ENCODE data around the gene ITGAL. TPM values are rescaled to one million over a fixed set of nuclear protein-coding genes. Genes with fewer than 3 reads are reported as not detected.
"Not testable (repeated sequence)": the region's sequence is repeated elsewhere in the genome, so short reads cannot be mapped to it uniquely, and the experiment has no call there.

ITGAL gene
- polyA plus RNA-seq, 10 donors, result 1.5 to 8.7 (median 2.7) TPM

- peak in 2 of 3 donors; percentile 25 to 66 for DNase-seq
These were observed 19.3 kb downstream of the ITGAL start for GRCh38 chr16:30491744-30492308.

DNA sequence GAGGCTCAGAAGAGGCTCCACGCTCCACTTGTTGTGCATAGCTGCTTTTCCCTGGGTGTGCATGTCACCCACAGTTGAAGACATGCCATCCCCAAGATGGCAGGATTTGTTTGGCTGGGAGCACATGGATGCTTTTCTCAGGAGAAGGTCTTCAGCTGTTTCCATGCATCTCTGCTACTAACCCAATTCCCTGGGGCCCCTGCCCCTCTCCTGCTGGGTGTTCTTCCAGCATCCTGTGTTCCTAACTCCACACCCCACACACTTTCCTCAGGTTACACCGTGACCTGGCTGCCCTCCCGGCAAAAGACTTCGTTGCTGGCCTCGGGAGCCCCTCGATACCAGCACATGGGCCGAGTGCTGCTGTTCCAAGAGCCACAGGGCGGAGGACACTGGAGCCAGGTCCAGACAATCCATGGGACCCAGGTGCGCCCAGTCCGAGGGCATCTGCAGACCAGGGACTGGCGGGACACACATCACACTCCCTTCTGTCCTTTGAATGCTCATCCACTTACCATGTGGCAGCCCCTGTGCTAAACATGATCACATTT is 21.5 kb downstream of the ITGAL start:
- DNase-seq, result no peak

DNA sequence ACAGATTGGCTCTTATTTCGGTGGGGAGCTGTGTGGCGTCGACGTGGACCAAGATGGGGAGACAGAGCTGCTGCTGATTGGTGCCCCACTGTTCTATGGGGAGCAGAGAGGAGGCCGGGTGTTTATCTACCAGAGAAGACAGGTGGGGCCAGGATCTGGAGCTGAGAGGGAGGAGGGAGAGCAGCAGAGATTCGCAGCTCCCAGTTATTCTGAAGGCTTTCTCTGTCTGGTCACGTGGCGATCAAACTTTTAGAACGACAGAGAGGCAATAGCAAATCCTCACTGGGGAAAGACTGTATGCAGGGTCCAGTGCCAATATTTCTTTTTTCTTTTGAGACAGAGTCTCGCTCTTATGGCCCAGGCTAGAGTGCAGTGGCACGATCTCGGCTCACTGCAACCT is 22.2 kb downstream of the ITGAL start:
- DNase-seq, result no peak

GRCh38 chr16:30499284-30499683 is 26.7 kb downstream of the ITGAL start:
- DNase-seq, result no peak

GRCh38 chr16:30503403-30504296 is 31.1 kb downstream of the ITGAL start:
- DNase-seq, result no peak

GRCh38 chr16:30509081-30509765 is 36.7 kb downstream of the ITGAL start:
- no peak for DNase-seq

DNA sequence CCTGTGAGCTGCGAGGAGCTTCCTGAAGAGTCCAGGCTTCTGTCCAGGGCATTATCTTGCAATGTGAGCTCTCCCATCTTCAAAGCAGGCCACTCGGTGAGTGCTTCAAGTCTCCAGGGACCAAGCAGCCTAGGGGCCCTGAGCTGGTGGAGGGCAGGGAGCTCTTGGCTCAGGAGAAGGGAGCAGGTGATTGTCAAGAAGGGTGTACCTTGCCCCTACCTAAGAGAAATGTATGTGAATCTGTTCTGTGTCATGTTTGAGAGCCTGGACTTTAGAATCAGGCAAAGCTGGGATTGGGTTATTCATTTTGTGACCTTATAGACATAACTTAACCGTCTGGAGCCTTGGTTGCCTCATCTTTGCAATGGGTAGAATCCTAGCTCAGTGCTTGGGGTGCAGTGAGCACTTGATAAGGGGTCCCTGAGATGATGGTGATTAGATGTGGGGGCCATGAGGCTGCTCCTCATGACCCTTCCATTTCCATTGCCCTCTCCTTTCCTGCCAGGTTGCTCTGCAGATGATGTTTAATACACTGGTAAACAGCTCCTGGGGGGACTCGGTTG is 37.9 kb downstream of the ITGAL start:
- DNase-seq, result no peak

DNA sequence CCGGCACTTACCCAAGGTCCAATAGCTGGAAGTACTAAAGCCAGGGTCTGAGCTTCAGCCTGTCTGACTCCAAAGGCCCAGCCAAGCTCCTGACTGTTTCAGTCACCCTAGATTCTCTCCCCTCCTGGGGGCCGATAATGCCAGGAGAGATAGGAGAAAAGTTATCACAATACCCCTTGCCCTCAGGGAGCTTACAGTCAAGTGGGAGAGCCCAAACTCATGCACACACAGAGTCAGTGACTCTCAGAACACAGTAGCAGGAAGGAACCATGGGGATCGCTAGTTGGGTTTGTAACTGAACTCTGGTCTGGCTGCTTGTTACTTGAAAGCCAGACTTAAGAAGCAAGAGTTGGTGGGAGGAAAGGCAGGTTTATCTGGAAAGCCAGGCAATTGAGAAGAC is 39.0 kb downstream of the ITGAL start:
- no peak for DNase-seq

DNA sequence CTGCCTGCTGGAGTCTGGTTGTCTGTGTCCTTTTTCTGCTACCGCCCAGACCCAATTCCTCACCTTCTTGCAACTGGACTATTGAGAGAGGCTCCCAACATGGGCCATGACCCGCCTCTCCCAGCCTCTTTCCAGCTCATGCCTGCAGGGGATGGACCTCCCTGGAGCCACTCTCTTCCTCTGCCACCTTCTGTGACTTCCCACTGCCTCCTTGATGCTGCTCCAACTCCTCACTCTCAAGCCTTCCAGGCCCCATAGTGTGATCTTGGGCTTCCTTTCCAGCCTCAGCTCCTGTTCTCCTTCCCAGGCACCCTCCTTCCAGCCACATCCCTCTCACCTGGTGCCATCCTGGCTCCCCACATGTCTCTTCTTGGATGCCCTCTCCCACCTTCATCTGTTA is 42.7 kb downstream of the ITGAL start:
- DNase-seq, result no peak

DNA sequence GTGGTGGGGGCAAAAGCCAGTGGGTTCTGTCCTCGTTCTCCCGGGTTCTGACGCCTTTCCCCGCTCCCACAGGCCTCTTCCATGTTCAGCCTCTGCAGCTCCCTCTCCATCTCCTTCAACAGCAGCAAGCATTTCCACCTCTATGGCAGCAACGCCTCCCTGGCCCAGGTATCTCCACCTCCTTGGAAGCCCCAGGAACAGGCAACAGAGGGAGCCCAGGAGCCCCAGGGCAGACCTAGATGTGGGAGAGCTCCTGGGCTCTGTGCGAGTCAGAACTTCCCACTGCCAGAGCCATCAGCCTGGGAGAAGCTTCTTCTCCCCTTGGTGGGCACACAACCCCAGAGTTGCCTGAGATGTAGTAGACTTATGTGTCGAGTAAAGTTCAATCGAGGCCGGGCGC is 46.0 kb downstream of the ITGAL start:
- DNase-seq, result no peak

DNA sequence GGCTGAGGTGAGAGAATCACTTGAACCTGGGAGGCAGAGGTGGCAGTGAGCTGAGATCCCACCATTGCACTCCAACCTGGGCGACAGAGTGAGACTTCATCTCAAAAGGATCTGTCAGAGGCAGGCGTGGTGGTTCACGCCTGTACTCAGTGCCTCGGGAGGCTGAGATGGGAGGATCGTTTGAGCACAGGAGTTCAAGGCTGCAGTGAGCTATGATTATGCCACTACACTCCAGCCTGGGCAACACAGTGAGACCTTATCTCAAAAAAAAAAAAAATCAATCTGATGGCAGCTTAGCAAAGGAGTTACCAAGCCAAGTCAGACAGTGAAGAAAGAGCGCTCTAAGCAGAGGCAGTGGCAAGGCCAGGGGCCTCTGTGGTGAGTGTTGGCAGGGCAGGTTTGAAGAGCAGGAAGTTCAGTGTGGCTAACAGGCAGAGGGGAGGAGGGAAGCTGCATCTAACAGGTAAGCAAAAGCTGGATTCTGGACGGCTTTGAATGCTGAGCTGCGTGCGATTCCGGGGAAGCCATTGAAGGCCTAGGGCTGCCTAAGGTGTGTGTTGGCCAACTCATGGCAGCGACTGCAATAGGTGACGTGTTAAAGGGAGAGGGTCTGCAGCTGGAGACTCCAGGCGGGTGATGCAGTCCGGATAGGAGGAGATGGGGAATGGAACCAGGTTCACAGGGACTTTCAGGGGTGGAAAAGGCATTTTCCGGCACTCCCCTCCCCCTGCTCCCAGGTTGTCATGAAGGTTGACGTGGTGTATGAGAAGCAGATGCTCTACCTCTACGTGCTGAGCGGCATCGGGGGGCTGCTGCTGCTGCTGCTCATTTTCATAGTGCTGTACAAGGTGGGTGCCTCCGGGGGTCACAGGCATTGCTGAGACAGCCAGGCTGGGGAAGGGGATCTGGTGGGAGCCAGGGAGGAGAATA is 46.8 kb downstream of the ITGAL start:
- no peak for DNase-seq

DNA sequence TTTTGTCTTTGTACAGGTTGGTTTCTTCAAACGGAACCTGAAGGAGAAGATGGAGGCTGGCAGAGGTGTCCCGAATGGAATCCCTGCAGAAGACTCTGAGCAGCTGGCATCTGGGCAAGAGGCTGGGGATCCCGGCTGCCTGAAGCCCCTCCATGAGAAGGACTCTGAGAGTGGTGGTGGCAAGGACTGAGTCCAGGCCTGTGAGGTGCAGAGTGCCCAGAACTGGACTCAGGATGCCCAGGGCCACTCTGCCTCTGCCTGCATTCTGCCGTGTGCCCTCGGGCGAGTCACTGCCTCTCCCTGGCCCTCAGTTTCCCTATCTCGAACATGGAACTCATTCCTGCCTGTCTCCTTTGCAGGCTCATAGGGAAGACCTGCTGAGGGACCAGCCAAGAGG is 48.9 kb downstream of the ITGAL start:
- no peak for DNase-seq

DNA sequence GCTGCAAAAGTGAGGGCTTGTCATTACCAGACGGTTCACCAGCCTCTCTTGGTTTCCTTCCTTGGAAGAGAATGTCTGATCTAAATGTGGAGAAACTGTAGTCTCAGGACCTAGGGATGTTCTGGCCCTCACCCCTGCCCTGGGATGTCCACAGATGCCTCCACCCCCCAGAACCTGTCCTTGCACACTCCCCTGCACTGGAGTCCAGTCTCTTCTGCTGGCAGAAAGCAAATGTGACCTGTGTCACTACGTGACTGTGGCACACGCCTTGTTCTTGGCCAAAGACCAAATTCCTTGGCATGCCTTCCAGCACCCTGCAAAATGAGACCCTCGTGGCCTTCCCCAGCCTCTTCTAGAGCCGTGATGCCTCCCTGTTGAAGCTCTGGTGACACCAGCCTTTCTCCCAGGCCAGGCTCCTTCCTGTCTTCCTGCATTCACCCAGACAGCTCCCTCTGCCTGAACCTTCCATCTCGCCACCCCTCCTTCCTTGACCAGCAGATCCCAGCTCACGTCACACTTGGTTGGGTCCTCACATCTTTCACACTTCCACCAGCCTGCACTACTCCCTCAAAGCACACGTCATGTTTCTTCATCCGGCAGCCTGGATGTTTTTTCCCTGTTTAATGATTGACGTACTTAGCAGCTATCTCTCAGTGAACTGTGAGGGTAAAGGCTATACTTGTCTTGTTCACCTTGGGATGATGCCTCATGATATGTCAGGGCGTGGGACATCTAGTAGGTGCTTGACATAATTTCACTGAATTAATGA is 49.5 kb downstream of the ITGAL start:
- DNase-seq, result no peak

- not testable (repeated sequence) for DNase-seq
These were observed 50.3 kb downstream of the ITGAL start for GRCh38 chr16:30522702-30523463.

- no peak for DNase-seq
These were observed 51.4 kb downstream of the ITGAL start for GRCh38 chr16:30523768-30524574.

GRCh38 chr16:30524575-30525568 is 52.3 kb downstream of the ITGAL start:
- no peak for DNase-seq

GRCh38 chr16:30525844-30526136 is 53.2 kb downstream of the ITGAL start:
- DNase-seq, result no peak
